Bronchial epithelial cell (primary cell): ENCODE measurements around the gene AFF1. TPM values are rescaled to one million over a fixed set of nuclear protein-coding genes. Genes with fewer than 3 reads are reported as not detected.
A peak's percentile ranks its signal among the peaks of the same experiment; 100 is the strongest.

ENCODE experiments used
- DNase-seq: peaks from one replicate; pipeline ENCODE4 v3.0.0-alpha.2; 2010; ENCODE audit warnings: low read depth
- FAIRE-seq: peaks from 2 replicates; lab custom pipeline; 2011; peaks lifted over from hg19 to GRCh38; lab: Jason Lieb, UNC
- H3K27me3 ChIP-seq: 2 replicates; pipeline ENCODE4 v1.5.1; 2011; ENCODE audit warnings: low read length; ENCODE audit not compliant: control insufficient read depth, insufficient read depth
- H3K36me3 ChIP-seq: 2 replicates; pipeline ENCODE4 v1.5.1; 2011; ENCODE audit warnings: low read length; ENCODE audit not compliant: control insufficient read depth, insufficient read depth
- H3K4me3 ChIP-seq: 2 replicates; pipeline ENCODE4 v1.5.1; 2011; ENCODE audit warnings: mild to moderate bottlenecking, low read depth, low read length, control low read depth
- CTCF ChIP-seq: IDR thresholded peaks from 2 replicates; pipeline ENCODE4 v1.5.1; 2011; ENCODE audit warnings: mild to moderate bottlenecking, moderate library complexity, low read length, control low read depth, inconsistent platforms; ENCODE audit not compliant: insufficient read depth, severe bottlenecking
- total RNA-seq: library from RNA; depleted of rRNA; stranded (reverse); fragments of >200 nt; gene quantifications from 2 replicates; pipeline ENCODE4 v1.2.1, GENCODE V29; 2014

The AFF1 gene
- total RNA-seq, 1 donor from 2014 or later: 9.2 TPM

GRCh38 chr4:86935566-86935852 is 698 bp downstream of the AFF1 start:
- no peak for FAIRE-seq
- peak overlapping the region; percentile 96 for H3K4me3 ChIP-seq
- no peak for DNase-seq
- TF ChIP-seq CTCF: no peak
- no peaks in the 10 kb centered on the region for H3K27me3 ChIP-seq
- H3K36me3 ChIP-seq: no peaks in the 10 kb centered on the region

- peak overlapping the region; percentile 96 for H3K4me3 ChIP-seq
- no peak for FAIRE-seq
- no peak for TF ChIP-seq CTCF
- DNase-seq: peak; percentile 91
- H3K27me3 ChIP-seq: no peaks in the 10 kb centered on the region
- H3K36me3 ChIP-seq: no peaks in the 10 kb centered on the region
Measured at GRCh38 chr4:86935853-86936733, 1.3 kb downstream of the AFF1 start.

GRCh38 chr4:86938771-86939520 is 4.1 kb downstream of the AFF1 start:
- H3K36me3 ChIP-seq: no peaks in the 10 kb centered on the region
- DNase-seq (peak; percentile 62), FAIRE-seq (no peak)
- no peak overlapping the region for H3K4me3 ChIP-seq
- TF ChIP-seq CTCF: no peak
- no peaks in the 10 kb centered on the region for H3K27me3 ChIP-seq

- H3K4me3 ChIP-seq: no peak overlapping the region
- FAIRE-seq (no peak), DNase-seq (no peak)
- no peak for TF ChIP-seq CTCF
- H3K27me3 ChIP-seq: no peaks in the 10 kb centered on the region
- H3K36me3 ChIP-seq: no peaks in the 10 kb centered on the region
Measured at GRCh38 chr4:86939729-86940575, 5.1 kb downstream of the AFF1 start.

GRCh38 chr4:86940920-86941460 is 6.2 kb downstream of the AFF1 start:
- Histone ChIP-seq H3K4me3 (no peak overlapping the region), H3K36me3 (no peaks in the 10 kb centered on the region), H3K27me3 (no peaks in the 10 kb centered on the region)
- FAIRE-seq (no peak), DNase-seq (no peak)
- TF ChIP-seq CTCF: no peak
